Measurements from ENCODE around the gene RACGAP1.

Gene RACGAP1

DNA sequence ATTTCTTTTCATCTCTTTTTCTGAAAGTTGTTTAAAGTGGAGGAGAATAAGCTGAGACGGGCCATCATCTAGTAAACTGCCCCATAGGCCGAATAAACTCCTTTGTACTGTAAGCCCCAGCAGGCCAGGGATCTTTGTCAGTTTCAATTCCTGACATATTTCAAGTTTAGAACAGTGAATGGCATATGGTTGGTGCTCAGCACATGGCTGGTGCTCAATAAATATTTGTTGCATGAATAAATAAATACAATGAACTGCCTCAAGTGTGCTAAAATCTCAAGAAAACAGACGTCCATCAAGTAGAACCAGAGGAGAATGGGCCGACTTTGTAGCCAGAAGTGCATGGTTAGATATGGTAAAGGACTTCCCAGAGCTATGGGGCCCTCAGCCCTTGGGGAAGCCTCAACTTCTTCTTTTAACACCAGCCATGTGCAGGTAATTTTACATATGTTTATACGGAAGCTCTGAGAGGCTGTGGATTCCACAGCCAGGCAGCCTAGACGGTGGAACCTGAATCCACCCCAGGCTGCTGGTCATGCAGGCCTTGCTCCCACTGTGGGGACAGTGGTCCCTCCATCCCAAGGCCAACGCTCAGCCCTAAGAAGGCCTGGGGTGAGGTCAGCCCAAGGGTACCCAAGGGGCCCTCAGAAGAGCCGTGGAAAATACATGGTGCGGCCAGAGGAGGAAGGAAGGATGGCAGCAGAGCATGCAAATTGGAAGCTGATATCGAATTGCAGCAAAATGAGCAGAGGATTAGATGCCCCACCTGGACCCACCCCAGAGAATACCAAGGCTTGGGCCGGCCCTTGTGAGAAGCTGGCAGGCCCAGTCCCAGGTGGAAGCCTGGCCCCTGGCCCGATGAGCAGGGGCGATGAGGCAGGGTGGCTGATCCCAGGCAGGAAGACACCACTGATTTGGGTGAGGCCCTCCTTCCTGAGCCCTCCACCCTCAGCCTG lies 83.5 kb downstream of the RACGAP1 start:
- TF ChIP-seq, protein P1, sequence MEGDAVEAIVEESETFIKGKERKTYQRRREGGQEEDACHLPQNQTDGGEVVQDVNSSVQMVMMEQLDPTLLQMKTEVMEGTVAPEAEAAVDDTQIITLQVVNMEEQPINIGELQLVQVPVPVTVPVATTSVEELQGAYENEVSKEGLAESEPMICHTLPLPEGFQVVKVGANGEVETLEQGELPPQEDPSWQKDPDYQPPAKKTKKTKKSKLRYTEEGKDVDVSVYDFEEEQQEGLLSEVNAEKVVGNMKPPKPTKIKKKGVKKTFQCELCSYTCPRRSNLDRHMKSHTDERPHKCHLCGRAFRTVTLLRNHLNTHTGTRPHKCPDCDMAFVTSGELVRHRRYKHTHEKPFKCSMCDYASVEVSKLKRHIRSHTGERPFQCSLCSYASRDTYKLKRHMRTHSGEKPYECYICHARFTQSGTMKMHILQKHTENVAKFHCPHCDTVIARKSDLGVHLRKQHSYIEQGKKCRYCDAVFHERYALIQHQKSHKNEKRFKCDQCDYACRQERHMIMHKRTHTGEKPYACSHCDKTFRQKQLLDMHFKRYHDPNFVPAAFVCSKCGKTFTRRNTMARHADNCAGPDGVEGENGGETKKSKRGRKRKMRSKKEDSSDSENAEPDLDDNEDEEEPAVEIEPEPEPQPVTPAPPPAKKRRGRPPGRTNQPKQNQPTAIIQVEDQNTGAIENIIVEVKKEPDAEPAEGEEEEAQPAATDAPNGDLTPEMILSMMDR (IDR thresholded peaks at IDR 0.05; ENCODE audit: low read depth, low read length, missing control alignments) = no peak
- H3K4me3 ChIP-seq (ENCODE audit: low read depth, low read length) = no peak overlapping the region
- no peak for DNase-seq
- no peak overlapping the region for H3K27ac ChIP-seq
- in situ Hi-C loops (cut with HindIII; ENCODE audit: low pct_ligation_motif_present, low sequenced_read_pairs) = no loop called here
- H3K27me3 ChIP-seq (replicated peaks) = no peaks in the 10 kb centered on the region
- H3K36me3 ChIP-seq (replicated peaks) = no peaks in the 10 kb centered on the region

DNA sequence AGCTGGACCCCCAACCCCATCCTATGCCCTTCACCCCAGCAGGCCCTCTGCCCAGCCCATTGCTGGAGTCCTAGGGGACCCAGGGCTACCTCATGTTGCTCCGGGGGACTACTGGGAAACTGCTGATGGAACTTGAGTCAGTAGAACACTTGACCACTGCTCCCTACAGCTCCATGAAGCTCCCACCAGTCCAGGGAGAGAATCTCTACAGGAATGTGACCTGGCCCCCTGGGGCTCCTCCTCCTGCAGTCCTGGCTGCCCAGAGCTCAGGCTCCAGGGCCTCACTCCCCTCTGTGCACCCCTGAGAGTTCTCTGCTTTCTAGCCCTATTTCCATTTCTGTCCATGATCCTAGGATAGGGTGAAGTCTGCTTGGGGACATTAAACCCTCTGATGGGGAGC lies 85.6 kb downstream of the RACGAP1 start:
- in situ Hi-C loops (cut with HindIII; ENCODE audit: low pct_ligation_motif_present, low sequenced_read_pairs) = no loop called here
- no peaks in the 10 kb centered on the region for H3K36me3 ChIP-seq (replicated peaks)
- H3K27ac ChIP-seq = no peak overlapping the region
- H3K27me3 ChIP-seq (replicated peaks) = no peaks in the 10 kb centered on the region
- H3K4me3 ChIP-seq (ENCODE audit: low read depth, low read length) = no peak overlapping the region
- DNase-seq = no peak
- TF ChIP-seq, protein P1 (IDR thresholded peaks at IDR 0.05; ENCODE audit: low read depth, low read length, missing control alignments) = no peak

DNA sequence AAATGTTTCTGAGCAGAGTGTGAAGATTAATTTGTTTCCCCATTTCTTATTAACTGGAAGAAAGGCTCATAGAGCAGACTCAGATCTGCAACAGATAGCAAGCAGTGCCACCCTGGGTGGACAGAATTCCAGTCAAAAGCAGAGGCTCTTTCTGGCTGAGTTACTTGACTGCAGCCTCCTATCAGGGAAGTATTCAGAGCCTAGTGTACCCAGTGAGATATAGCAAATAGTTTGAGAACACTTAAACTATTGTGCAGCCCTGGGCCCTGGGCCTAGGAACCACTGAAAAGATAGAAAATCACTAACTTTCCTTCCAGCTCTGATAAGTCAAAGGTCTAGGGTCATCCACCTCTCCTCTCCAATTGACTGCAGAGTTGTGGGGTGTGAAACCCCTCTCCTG lies 86.0 kb downstream of the RACGAP1 start:
- TF ChIP-seq, protein P1 (IDR thresholded peaks at IDR 0.05; ENCODE audit: low read depth, low read length, missing control alignments) = no peak
- no peak for DNase-seq
- no peak overlapping the region for H3K27ac ChIP-seq
- H3K27me3 ChIP-seq (replicated peaks) = no peaks in the 10 kb centered on the region
- H3K4me3 ChIP-seq (ENCODE audit: low read depth, low read length) = no peak overlapping the region
- in situ Hi-C loops (cut with HindIII; ENCODE audit: low pct_ligation_motif_present, low sequenced_read_pairs) = no loop called here
- no peaks in the 10 kb centered on the region for H3K36me3 ChIP-seq (replicated peaks)
